NCI-H1105 treated with DMSO at 0.1 percent for 48 hours (cell line): ENCODE results near the gene NUP88.

Experiments used
- DNase-seq: peaks from one replicate; lab custom pipeline; 2025; lab: John Stamatoyannopoulos, UW

Gene NUP88

DNA sequence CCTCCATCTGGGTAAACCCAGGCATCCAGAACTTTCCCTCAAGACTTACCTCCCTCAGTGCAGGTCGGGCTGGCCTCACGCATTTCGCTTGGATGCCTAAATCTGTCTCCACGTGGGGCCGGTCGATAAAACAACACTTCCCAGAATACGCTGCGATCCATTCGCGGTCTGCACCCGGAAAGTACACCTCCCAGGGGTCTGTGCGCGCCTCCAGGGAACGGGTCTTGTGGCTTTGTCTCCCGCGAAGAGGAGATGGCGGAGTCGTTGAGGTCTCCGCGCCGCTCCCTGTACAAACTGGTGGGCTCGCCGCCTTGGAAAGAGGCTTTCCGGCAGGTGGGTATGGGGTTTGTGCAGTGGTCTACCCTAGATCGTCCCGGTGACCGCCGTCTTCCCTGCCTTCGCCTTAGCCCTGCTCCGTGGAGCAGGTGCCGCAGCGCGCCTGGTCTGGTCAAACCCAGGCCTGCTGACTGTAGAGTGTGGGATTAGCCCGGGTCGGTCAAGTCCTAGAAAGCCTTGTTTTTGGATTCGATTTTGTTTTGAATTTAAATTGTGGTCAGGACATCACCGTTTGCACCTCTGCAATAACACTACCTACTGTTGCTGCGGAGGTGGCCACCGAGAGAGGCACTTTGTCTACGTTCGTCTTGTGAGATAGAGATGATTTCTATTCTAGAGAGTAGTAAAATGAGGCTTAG lies 644 bp upstream of the NUP88 start, which contains the start of gene RPAIN:
RPAIN (plus strand) TSS at position 224 of the 695 bp plus-strand sequence; CDS start at position 253, 29 bp downstream.
- peak; percentile 96 for DNase-seq

DNA sequence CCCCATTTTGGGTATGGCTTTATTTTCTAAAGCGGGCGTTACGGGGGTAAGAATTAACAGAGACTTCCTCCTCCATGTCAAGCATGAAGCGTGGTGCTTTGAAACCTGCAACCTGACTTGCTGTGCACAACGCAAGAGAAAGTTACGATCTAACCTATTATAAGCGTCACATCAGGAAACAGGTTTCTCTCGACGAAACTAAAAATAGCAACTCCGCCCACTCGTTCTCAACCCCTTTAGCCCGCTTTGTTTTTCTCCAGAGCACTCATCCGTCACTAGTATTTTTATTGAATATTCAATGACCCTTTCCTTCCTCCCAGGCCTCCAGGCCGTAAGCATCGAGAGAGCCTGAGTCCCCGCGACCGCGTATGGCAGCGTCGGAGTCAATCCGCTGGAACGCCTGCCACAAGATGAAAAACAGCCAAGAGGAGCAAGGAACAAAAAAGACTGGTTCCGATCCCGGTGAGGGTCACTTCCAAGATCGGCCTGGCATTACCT lies 555 bp downstream of the NUP88 start:
- peak; percentile 61 for DNase-seq

DNA sequence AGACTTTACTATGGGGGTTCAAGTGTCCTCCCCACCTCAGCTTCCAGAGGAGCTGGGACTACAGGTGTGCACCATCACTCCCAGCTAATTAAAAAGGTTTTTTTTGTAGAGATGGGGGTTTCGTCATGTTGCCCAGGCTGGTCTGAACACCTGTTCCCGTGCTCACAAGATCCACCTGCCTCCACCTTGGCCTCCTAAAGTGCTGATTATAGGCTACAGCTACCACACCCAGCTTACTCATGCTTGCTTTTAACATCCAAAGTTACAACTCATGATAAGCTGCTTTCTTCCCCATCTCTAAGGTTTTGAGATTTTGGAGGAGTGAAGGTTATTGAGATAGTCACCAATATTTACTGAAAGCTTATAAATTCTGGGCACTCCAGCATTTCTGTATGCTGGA lies 2.6 kb downstream of the NUP88 start:
- peak; percentile 15 for DNase-seq

DNA sequence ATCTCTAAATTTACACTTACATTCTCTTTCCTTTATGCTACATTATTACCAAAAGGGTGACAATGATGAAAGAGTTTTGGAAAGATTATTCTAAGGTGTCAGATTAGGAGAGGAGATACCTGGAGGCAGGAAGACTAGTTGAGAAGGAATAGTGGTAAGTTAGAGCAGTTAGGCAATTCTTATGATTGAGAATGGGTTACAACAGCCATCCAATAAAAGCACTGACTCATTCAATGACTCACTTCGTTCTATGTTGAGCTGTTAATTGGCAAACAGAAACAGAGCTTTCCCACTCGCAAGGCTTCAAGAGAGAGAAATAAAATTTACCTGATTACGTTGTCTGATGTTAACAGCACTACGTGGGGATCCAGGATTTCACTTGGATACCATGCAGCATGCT lies 5.8 kb downstream of the NUP88 start:
- DNase-seq: no peak

DNA sequence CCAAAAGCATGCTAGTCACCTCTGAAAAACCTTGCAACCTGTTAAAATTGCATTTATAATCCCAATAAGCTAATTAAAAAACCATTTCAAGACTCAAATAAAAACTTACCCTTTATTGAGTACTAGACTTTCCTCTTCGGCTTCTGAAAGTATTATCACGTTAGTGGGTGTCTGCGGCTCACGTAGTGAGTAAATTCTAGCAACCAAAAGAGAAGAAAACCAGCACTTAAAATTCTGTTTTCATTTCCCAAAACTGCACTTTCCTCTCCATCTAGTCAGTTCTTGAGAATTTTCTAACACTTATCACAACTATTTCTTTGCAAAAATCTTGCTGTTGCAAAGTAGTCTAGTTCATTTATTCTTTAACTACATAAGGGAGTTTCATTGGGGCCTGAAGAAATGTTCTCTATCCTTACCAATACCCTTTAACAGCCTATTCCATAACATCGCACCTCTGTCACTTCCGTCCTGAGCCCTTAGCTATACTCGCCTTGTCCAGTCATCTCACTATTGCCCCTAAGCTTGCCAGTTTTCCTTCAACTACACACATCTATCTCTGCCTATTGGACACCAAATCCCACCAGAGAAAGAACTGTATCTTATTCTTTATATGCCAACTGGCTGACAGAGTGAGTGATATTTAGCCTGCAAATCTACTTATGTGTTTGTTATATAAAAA lies 8.7 kb downstream of the NUP88 start:
- no peak for DNase-seq

DNA sequence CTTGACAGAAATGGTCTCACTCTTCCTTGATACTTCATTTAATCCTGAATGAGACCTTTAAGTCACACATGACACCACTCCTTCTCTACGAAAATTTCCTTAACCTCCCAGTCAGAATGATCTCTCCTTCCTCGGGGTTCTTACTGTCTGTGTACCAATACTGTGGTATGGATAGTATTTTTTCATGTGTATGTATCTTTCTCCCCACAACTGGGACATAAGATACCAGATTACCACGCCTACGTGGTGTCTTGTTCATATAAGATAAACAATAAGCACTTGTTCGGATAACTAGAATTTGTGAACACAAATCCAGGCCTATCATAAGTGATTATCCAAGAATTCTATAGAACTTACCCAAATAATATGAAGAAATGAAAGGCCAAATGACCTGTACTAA lies 11.3 kb downstream of the NUP88 start:
- DNase-seq: no peak

DNA sequence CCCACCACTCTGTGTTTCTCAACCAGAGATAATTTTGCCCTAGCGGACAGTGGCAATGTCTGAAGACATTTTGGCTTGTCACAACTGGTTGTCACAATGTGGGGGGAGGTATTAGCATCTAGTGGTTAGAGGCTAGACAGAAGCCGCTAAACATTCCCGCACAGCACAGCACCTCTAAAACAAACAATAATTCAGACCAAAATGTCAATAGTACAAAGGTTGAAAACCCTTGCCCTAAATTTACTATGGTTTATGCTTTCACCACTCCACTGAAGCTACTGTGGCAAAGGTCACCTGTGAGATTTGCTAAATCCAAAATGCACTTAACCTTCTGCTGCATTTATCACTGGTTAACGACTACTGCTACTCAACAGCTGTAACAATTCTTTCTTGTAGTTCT lies 14.1 kb downstream of the NUP88 start:
- no peak for DNase-seq

DNA sequence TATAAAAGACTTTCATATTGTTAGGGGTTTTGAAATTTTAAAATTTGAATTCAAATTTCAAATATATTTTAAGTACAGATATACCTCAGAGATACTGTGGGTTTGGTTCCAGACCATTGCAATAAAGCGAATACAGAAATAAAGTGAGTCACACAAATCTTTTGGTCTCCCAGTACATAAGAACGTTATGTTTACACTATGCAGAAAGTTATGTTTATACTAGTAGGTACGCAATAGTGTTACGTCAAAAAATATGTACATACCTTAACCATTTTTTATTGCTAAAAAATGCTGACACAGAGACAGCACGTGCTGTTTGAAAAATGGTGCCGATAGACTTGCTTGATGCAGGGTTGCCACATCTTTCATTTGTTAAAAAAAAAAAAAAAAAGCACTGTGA lies 19.7 kb downstream of the NUP88 start:
- DNase-seq: no peak

DNA sequence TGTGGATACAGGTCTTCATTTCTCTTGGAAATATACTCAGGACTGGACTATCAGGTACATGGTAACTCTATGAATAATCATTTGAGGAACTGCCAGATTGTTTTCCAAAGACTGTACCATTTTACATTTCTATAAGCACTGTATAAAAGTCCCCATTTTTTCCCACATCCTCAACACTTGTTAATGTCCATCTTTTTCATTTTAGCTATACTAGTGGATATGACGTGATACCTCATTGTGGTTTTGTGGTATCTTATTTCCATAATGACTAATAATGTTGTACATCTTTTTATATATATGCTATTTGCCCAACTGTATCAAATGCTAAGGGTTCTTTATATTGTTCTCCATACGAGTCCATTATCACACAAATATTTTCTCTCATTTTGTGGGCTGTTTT lies 22.9 kb downstream of the NUP88 start:
- no peak for DNase-seq

DNA sequence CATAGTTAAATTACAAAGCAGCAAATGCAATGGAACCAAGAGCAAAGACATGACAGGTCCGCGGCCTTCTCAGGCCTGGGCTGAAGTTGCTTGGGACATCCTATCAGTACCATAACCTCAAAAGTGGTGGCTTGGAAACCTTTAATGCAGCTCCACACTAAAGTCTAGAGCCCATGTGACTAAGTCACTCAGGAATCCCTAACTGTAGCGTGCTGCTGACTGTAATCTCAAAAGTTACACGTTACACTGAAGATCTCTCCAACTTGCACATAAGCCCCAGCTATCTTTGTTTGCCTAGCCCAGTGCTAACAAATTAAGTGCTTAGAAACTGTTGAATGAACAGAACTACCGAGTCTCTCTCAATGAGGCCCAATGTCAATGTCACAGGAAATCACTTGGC lies 27.8 kb downstream of the NUP88 start:
- DNase-seq: no peak

DNA sequence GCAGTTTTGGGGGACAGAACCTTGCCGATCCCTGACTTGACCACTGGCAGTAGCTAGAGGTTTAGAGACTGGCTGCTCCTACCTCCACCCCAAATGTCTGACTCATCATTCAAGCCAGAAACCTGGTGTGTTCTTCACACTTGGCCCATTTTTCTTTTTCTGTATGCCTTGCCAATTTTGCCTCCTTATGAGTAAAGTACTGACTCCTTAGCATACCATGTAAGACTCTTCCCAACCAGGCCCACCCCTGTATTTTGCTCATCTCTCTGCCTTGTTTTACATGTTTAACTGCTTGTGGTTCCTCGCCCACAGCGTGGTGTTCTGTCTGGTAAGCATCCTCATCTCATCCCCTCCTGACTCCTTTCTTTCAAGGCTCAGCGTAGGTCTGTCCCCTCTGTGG lies 37.9 kb downstream of the NUP88 start:
- no peak for DNase-seq

DNA sequence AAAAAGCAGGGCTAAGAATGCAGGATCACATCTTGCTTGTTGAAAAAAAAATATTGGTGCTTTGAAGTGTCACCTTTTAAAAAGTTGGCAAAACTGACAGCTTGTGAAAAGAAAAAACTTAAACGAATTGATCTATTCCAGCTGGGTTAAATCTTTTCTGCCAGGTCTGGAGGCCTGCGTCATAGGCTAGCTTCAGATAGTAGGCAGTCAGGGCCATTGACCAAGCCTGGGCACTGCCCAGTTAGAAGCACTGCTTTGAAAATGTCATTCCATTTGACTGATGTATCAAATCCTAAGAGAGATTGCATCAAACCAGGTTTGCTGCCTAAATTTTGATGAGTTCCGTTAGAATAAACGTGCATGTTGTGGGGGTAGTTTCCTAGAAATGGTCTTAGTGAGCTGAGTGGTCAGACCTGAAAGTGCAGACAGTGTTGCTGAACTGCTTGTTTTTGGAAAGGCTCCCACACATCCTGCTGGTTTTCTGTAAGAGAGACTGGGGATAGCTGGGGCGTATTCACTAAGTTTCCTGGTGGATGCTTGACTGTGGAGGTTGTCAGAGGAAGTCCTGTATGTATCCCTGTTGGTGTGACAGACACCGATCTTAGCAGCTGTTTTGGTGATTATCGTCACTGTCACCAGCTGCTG lies 38.8 kb downstream of the NUP88 start:
- DNase-seq: no peak

DNA sequence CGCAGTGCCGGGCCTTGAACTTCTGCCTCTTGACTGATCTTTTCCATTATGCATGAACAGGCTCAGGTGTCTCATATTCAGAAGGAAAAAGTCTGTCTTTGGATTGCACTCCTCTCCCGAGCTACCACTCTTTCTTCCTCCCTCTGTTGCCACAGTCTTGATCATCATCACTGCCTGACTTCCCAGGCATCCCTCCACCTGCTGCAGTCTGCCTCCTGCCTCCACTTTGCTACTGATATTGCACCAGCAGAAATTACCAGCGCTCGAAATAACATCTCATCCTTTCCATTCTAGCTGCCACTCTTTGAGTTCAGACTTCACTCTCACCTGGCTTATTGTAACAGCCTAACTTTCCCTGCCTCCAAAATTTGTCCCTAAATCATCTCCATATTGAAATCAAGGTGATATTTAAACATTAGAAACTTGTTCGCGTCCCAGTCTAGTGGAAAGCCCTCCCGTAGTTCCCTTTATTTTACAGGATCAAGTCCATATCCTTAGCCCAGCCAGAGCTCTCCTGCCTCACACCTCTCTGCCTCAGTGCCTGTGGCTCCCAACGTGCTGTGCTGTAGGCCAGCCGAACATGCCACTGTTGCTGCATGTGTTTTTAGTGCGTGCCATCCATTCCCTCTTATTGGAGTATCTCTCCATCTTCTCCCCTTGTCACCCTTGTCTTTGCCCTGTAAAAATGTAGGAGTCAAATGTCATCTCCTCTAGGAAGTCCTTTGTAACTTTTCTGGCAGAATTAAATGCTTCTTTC lies 39.9 kb downstream of the NUP88 start:
- DNase-seq: no peak

DNA sequence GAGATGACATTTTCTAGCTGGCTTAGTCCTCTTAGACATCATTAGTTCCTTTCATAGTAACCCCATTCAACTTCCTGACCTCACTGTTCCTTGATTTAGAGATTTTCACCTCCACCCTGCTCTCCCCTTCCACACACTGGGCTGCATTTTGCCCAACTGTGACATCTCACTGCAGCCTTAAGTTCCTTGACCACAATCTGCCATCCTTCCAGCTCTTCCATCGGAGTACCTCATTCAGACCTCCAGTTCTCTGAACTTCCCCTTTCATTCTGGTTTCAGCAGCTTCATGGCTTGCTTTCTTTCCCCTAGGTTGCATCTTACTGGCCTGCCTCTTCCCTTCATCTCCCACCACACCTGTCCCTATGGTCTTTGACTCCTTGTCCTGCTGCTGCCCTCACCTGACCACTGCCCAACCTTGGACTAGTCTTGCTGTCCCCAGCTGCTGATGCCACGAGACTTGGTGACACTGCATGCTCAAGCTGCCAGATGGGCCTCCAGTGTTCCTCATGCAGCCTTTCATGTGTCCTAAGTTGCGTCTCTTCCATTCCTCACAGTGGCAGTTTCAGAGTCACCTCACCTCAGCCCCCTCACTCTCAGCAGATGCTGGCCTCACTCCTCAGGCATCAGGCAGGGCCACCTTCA lies 40.8 kb downstream of the NUP88 start:
- no peak for DNase-seq

DNA sequence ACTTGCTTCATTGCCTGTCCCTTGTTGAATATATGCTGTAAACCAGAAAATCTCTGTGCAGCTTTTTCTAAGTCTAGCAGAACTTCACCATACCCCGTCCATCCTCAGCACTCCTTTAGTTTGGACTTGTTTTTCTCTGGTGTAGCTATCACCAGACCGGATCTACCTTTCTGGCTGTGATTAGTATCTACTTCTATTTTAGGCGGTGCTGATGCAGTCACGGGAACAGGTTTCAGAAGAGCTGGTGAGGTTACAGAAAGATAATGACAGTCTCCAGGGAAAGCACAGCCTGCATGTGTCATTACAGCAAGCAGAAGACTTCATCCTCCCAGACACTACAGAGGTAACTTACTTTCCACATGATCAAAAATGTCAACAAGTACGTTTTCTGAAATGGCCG lies 46.4 kb downstream of the NUP88 start:
- DNase-seq: no peak

DNA sequence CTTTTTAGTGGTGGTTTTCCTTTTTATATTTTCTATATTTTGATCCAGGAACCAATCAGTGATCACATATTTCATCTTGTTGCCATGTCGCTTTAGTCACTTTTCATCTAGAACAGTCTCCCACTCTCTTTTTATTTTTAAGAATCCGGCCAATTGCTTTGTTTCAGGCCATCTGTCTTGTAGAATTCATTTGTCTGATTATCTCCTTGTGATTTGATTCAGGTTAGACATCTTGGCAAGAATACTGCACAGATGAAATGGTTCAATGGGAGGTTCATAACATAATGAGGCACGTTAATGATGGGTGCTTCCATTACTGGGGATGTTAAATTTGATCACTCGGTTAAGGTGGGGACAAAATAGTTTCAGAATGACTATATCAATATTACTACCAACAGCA lies 49.1 kb downstream of the NUP88 start:
- DNase-seq: no peak

DNA sequence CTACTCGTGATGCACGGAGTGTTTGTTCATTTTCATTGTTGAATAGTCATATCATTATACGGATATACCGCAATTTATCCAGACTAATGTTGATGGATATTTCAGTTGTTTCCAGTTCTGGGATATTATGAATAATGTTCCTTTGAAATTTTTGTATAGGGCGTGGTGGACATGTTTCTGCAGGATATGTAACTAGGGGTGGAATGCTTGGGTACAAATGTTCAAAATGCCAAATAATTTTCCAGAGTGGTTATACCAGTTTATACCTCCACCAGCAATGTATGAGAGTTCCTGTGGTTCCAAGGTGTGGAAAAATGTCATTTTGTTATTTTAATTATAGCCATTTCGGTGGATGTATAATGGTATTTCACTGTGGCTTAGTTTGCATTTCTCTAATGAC lies 53.6 kb downstream of the NUP88 start:
- no peak for DNase-seq

DNA sequence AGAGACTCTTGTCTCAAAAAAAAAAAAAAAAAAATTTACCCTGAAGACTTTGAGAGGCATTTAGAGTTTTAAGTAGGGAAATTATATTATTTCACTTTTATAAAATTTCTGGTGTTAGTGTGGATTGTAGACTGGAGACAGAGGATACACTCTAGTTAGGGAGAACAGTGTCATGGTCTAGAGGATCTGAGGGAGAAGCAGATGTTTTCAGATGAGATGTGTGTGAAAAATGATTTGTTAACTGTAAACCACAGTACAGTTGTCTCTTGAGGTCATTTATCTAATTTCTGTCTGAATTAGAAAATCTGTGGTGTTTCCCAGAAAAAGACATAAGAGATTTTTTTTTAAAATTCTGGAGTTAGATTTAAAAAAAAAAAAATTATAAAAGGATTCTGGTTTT lies 54.8 kb downstream of the NUP88 start:
- no peak for DNase-seq

DNA sequence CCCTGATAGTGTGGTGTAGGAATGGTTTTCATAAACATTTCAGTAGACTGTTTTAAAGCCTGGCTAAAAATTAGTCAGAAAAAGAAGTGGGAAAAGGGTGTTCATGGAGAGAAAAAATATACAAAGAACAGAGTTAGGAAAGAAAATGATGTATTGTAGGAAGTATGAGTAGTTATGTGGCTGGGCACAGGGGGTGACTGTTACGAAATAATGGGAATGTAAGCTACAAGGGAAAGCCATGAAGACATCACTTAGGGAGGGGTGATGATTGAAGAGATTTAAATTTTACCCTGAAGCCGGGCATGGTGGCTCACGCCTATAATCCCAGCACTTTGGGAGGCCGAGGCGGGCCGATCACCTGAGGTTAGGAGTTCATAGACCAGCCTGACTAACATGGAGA lies 55.3 kb downstream of the NUP88 start:
- no peak for DNase-seq

DNA sequence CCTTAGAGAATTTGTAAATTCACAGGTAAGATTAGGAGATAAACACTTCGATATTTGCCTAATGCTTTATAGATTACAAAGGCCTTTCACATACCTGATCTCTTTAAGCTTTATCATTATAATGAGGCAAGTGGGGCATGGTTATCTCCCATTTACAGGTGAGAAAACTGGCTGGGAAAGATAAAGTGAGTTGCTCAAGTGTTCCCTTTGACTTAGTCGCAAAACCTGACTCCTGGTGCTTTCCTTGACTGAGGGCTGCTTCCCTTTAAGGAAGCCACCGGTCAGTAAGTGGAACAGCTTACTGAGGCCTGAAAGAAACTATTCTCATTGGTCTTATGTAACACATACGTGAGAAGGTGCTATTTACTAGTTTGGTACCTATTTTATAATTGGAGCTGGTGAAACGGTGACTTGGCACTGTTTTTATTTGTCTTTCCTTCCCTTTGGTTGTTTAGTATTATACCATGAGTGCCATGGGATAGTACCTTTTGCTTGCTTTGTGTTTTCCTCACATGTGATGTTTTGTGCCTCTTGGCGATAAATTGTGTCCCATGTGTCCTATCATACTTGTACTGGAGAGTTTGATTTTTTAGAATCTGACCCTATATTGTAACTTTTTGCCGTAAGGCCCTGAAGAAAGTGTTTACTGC lies 57.2 kb downstream of the NUP88 start:
- no peak for DNase-seq

DNA sequence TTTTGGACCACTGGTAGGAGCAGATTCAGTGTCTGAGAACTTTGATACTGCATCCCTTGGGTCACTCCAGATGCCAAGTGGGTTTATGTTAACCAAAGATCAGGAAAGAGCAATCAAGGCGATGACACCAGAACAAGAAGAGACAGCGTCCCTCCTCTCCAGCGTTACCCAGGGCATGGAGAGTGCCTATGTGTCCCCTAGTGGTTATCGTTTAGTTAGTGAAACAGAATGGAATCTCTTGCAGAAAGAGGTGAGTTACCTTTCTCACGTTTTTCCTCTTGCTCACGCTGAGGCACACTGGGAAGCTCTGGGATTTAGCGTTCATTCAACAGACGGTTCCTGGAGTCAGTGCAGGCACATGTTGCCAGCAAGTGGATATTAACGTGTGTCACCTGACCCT lies 58.0 kb downstream of the NUP88 start:
- no peak for DNase-seq
